Measurements from ENCODE around the gene MMD. TPM values are rescaled to one million over a fixed set of nuclear protein-coding genes. Genes with fewer than 3 reads are reported as not detected.

MMD gene
- total RNA-seq, 2 donors from 2014 or later, result 21.4 to 114 TPM

DNA sequence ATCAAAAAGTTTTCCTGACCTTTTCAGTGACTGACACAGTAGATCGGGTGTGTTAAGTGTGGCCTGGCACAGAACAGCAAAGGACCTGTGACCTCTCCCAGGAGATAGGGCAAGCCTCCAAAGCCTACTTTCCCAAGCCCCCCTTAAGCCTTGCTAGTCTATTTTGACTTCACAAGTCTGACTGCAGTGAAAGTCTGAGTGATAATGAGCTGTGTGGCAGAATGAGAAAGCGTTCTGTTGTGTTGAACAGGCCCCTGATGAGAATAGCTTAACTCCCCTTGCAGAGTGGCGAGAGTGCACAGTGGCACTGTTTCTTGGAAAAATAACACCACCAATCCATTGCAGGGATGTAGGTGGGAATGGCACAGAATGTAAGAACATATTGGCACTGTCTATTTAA is 32.8 kb downstream of the MMD start:
- Mint-ChIP-seq H3K4me3 (no peak overlapping the region), H3K27ac (no peak overlapping the region), H3K27me3 (peaks cover 17% of the 10 kb centered on the region), H3K4me1 (peaks cover 5% of the 10 kb centered on the region), H3K36me3 (ENCODE audit: low read depth) (peaks cover 4% of the 10 kb centered on the region)
- no peaks in the 10 kb centered on the region for H3K9me3 ChIP-seq (ENCODE audit: control insufficient read depth, low read length, poor library complexity, severe bottlenecking)
- no peak for ATAC-seq
- DNase-seq, result no peak

DNA sequence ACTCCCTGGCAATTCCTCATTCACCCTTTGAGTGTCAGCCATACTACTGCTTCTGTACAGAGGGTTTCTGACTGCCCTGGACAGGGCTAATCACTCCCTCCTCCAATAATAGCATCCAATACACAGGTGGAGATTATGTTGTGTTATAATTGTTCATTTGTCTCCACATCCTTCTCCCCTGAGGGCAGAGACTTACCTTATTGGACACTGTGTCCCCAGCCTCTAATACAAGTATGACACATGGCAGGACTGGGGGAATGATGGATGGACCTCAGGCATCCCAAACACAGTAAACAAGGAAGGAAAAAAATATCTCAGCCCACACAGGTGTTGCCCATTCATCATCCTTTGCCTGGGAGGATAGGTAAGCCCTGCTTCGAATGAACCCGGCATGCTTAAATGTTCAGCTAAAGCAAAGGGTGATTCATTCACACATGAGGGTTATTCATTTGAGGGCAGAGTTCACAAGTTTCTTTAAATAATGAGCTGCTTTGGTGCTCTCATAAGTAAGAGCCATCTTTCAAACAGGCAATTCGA is 34.8 kb downstream of the MMD start:
- DNase-seq (no peak), ATAC-seq (no peak)
- peaks cover 4% of the 10 kb centered on the region for H3K36me3 Mint-ChIP-seq (ENCODE audit: low read depth)
- no peak overlapping the region for H3K27ac Mint-ChIP-seq
- no peak overlapping the region for H3K4me3 Mint-ChIP-seq
- H3K9me3 ChIP-seq (ENCODE audit: control insufficient read depth, low read length, poor library complexity, severe bottlenecking), result no peaks in the 10 kb centered on the region
- H3K27me3 Mint-ChIP-seq, result peaks cover 31% of the 10 kb centered on the region
- H3K4me1 Mint-ChIP-seq, result peaks cover 5% of the 10 kb centered on the region

DNA sequence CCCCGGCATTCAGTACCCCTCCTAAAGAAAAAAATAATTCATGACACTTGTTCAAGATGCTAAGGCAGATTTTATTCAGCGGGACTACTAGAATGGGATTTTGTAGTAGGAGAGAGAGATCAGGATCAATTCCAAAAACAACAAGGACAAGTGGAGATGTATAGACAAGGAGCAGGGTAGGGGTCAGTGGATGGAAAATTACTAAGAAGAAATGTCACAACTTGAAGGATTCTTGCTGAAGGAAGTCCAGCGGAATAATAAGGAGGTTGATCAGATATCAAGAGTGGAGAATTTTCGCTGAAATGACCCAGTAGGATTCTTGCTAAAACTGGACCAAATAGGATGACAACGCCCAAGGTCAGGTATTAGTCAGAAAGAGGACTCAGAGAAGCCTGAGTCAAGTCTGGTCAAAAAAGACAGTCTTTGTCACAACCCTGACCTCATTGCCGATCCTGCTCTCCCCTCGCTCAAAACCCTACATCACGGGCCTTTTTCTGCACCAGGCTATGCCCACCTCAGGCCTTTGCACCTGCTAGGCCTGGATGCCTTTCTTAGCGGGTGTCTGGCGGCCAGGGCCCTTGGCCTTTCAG is 36.9 kb downstream of the MMD start:
- ATAC-seq, result no peak
- H3K36me3 Mint-ChIP-seq (ENCODE audit: low read depth), result no peaks in the 10 kb centered on the region
- H3K27me3 Mint-ChIP-seq, result peaks cover 31% of the 10 kb centered on the region
- H3K9me3 ChIP-seq (ENCODE audit: control insufficient read depth, low read length, poor library complexity, severe bottlenecking), result no peaks in the 10 kb centered on the region
- no peak for DNase-seq
- H3K4me3 Mint-ChIP-seq, result no peak overlapping the region
- H3K27ac Mint-ChIP-seq, result no peak overlapping the region
- H3K4me1 Mint-ChIP-seq, result no peaks in the 10 kb centered on the region

DNA sequence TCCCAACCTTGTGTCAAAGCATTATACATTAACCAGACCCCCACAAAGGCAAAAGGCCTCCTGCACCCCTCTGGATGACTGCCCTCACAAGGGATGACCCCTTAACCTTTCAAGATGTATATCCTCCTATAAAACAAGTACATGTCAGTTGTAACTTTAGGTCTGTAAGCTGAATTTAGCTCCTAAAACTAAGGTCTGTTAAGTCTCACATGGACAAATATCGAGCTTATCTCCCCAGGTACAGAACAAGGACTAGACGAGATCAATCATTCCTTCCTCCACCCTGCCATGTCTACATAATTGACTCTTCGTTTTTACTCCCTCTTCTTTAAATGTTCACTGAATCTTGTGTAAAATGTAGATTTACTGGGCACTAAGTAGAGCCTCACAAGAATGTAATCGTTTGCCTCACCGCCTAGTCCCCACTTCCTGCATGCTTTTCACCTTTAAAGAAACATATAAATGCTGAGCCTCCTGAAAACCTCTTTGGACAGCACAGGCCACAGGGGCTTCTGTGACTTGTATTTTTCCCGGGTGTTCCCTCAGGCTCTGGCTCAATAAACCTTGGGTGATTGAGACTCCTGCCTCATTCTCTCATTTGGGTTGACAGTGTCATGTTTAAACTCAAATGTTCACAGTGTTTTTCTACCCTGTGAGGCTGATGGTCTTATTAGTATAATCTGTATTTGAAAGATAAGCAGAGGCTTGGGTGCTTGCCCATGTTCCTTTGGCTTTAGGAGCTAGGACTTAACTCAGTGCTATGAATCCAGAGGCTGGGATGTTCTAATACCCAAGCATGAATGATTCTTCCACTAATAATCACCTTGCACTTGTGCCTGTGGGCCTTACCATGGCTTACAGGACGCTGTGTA is 37.6 kb downstream of the MMD start:
- Mint-ChIP-seq H3K36me3 (ENCODE audit: low read depth) (no peaks in the 10 kb centered on the region), H3K27me3 (peaks cover 31% of the 10 kb centered on the region), H3K4me3 (no peak overlapping the region), H3K27ac (no peak overlapping the region), H3K4me1 (no peaks in the 10 kb centered on the region)
- ATAC-seq (no peak), DNase-seq (no peak)
- H3K9me3 ChIP-seq (ENCODE audit: control insufficient read depth, low read length, poor library complexity, severe bottlenecking), result no peaks in the 10 kb centered on the region

DNA sequence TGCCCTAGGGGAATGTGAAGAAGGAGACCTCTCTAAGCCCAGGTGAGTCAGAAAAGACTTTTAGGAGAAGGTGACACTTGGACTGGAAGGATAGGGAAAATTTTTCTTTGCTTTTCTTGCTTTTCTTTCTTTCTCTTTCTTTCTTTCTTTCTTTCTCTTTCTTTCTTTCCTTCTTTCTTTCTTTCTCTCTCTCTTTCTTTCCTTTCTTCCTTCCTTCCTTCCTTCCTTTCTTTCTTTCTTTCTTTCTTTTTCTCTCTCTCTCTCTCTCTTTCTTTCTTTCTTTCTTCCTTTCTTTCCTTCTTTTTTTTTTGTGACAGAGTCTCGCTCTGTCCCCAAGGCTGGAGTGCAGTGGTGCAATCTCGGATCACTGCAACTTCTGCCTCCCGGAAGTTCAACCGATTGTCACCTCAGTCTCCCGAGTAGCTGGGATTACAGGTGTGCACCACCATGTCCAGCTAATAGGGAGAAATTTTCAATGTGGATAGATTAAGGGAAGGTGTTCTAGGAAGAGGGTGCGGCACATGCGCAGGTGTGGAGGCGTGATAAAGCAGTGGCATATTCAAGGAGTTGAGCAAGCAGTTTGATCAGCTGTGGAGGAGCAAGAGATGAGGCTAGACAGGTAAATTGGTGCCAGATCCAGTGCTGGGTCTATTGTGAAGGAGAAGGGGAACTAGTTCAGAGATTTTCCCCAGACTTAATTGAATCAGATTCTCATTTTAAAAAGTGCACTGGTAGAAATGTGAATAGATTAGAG is 40.4 kb downstream of the MMD start:
- Mint-ChIP-seq H3K27ac (no peak overlapping the region), H3K4me1 (no peaks in the 10 kb centered on the region), H3K4me3 (no peak overlapping the region), H3K27me3 (peaks cover 31% of the 10 kb centered on the region), H3K36me3 (ENCODE audit: low read depth) (no peaks in the 10 kb centered on the region)
- H3K9me3 ChIP-seq (ENCODE audit: control insufficient read depth, low read length, poor library complexity, severe bottlenecking), result no peaks in the 10 kb centered on the region
- no peak for ATAC-seq
- DNase-seq, result no peak

DNA sequence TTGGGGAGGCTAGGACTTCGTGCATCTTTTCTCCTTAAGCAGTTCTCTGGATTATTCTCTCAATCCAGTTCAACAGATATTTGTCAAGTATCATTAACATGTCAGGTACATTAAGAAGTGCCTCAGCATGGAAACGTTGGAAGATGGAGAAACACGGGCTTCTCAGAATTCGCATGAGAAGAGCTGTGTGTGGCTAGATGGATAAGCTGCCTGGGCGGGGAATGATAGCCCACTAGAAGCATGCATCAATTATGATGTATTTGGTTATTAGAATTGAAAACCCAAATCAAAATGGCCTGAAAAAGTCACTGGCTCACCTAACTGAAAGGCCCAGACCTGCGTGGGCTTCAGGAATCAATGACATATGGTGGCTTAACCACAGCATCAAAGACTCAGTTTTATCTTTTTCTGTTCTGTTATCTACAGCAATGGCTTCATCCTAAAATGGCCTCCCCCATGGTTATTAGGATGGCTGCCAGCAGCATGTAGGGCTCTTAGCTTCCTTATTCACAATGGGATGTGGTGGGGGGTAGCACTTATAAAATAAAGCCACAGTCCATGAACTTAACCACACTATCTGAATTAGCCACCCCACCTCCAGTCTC is 43.9 kb downstream of the MMD start:
- no peak overlapping the region for H3K27ac Mint-ChIP-seq
- DNase-seq, result no peak
- H3K4me1 Mint-ChIP-seq, result no peaks in the 10 kb centered on the region
- no peak overlapping the region for H3K4me3 Mint-ChIP-seq
- no peaks in the 10 kb centered on the region for H3K9me3 ChIP-seq (ENCODE audit: control insufficient read depth, low read length, poor library complexity, severe bottlenecking)
- no peak for ATAC-seq
- peaks cover 13% of the 10 kb centered on the region for H3K27me3 Mint-ChIP-seq
- H3K36me3 Mint-ChIP-seq (ENCODE audit: low read depth), result no peaks in the 10 kb centered on the region

DNA sequence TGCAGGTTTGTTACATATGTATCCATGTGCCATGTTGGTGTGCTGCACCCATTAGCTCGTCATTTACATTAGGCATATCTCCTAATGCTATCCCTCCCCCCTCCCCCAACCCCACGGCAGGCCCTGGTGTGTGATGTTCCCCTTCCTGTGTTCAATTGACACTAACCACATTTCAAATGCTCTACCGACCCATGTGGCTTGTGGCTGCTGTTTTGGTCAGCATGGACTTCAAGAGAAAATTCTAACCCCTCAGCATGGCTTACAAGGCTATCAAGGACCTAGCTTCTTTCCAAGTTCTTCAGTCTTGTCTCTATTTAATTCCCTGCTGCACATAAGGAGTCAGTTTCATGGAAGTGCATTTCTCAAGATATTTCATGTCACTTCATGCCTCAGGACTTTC is 52.9 kb downstream of the MMD start:
- H3K9me3 ChIP-seq (ENCODE audit: control insufficient read depth, low read length, poor library complexity, severe bottlenecking), result no peaks in the 10 kb centered on the region
- no peak overlapping the region for H3K4me3 Mint-ChIP-seq
- DNase-seq (no peak), ATAC-seq (no peak)
- no peak overlapping the region for H3K27ac Mint-ChIP-seq
- H3K27me3 Mint-ChIP-seq, result peaks cover 16% of the 10 kb centered on the region
- H3K36me3 Mint-ChIP-seq (ENCODE audit: low read depth), result no peaks in the 10 kb centered on the region
- peaks cover 3% of the 10 kb centered on the region for H3K4me1 Mint-ChIP-seq

DNA sequence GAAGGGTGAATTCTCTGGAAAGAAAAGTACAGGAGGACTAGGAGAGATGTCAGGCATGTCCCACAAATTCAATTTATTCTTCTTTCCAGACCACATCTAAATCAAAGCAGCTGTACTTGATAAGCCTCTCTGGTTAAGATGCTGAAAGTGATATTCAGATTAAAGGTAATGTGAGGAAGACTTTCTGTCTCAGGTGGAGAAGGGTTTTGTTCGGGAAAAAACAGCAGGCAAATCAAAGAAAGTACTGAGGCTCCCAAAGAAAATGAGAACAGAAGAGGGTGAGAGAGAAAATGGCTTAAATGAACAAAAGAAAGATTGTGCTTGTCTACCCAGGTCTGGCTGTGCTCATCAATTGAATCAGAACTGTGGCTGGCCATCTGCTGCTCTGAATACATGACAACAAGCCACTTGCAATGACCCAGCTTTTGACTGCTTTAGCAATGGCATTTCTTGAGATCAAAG is 55.6 kb downstream of the MMD start:
- Mint-ChIP-seq H3K36me3 (ENCODE audit: low read depth) (no peaks in the 10 kb centered on the region), H3K4me1 (peaks cover 3% of the 10 kb centered on the region), H3K27me3 (peaks cover 15% of the 10 kb centered on the region), H3K4me3 (no peak overlapping the region), H3K27ac (no peak overlapping the region)
- no peak for DNase-seq
- peaks cover 4% of the 10 kb centered on the region for H3K9me3 ChIP-seq (ENCODE audit: control insufficient read depth, low read length, poor library complexity, severe bottlenecking)
- no peak for ATAC-seq

DNA sequence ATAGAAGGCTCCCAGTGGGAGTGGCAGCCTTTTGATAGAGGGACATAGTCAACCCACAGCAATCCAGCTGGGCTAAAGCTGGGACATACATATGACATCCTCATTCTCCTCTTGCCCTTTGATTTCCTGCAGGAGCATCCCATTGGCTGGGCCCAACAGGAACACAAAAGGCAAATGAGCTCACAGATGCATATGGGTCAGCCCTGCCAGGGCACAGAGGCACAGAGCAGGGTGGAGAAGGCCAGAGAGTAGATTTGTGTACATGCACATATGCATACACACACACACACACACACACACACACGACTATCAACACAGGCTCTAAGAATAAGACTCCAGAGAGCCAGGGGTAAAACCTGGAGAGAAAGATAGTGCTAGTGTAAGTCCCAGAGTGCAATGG is 58.6 kb downstream of the MMD start:
- DNase-seq, result no peak
- peaks cover under 1% of the 10 kb centered on the region for H3K27me3 Mint-ChIP-seq
- no peak overlapping the region for H3K4me3 Mint-ChIP-seq
- H3K27ac Mint-ChIP-seq, result no peak overlapping the region
- no peak for ATAC-seq
- H3K9me3 ChIP-seq (ENCODE audit: control insufficient read depth, low read length, poor library complexity, severe bottlenecking), result peaks cover 9% of the 10 kb centered on the region
- no peaks in the 10 kb centered on the region for H3K36me3 Mint-ChIP-seq (ENCODE audit: low read depth)
- H3K4me1 Mint-ChIP-seq, result no peaks in the 10 kb centered on the region

DNA sequence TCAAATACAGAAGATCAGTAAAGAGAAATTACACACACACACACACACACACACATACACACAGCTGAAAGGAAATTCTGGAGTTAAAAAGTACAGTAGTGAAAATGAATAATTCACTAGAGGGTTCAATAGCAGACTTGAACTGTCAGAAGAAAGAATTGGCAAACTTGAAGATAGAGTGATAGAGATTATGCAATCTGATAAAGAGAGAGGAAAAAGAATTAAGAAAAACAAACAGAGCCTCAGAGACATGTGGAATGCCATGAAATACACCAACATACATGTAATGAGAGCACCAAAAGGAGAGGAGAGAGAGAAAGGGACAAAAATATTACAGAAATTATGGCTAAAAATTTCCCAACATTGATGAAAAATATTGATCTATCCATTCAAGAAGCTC is 60.7 kb downstream of the MMD start:
- ATAC-seq (no peak), DNase-seq (no peak)
- H3K4me1 Mint-ChIP-seq, result peaks cover 4% of the 10 kb centered on the region
- peaks cover 8% of the 10 kb centered on the region for H3K27me3 Mint-ChIP-seq
- peaks cover 9% of the 10 kb centered on the region for H3K9me3 ChIP-seq (ENCODE audit: control insufficient read depth, low read length, poor library complexity, severe bottlenecking)
- no peak overlapping the region for H3K27ac Mint-ChIP-seq
- no peaks in the 10 kb centered on the region for H3K36me3 Mint-ChIP-seq (ENCODE audit: low read depth)
- H3K4me3 Mint-ChIP-seq, result no peak overlapping the region

DNA sequence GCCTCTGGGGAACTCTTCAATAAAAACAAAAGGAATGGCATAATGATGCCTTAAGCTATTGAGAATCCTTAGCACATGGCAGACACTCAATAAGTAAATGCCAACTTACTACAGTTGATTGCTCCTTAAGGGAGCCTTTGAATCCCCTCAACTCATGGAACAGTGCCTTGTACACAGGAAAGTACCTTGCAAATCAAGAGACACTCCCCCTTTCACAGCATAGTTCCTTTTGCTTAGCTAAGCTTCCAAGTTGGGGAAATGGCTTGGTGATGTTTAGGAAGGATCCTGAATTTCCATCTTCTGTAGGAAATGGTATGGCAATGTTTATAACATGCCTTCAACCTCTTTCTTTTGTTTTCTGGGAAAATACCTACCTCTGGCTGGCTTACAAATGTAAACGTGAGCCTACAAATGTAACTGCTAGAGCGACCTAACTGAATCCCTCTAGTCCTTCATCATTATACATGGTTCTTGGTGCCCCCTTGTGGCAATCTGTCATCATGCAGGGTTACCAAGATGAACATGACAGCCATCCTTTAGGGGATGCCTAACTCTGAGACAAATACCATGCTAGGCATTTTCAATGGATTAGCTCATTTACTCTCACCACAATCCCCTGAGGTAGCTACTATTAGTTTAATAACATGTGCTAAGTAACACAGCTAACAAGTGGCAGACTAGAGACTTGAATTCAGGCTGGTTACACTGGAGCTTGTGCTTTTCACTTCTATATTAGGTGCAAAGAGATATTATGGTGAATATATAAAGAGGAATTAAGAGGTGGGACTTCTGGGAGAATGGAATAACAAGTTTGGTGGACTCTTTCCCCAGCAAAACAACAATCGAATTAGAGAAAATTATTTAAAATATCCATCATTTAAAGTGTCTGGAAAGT is 65.0 kb downstream of the MMD start:
- H3K27me3 Mint-ChIP-seq, result peaks cover 8% of the 10 kb centered on the region
- no peak overlapping the region for H3K4me3 Mint-ChIP-seq
- no peaks in the 10 kb centered on the region for H3K36me3 Mint-ChIP-seq (ENCODE audit: low read depth)
- H3K4me1 Mint-ChIP-seq, result peaks cover 4% of the 10 kb centered on the region
- DNase-seq (peak; percentile 28 to 59 (median 38)), ATAC-seq (peak; percentile 97)
- no peak overlapping the region for H3K27ac Mint-ChIP-seq
- H3K9me3 ChIP-seq (ENCODE audit: control insufficient read depth, low read length, poor library complexity, severe bottlenecking), result peaks cover 9% of the 10 kb centered on the region

DNA sequence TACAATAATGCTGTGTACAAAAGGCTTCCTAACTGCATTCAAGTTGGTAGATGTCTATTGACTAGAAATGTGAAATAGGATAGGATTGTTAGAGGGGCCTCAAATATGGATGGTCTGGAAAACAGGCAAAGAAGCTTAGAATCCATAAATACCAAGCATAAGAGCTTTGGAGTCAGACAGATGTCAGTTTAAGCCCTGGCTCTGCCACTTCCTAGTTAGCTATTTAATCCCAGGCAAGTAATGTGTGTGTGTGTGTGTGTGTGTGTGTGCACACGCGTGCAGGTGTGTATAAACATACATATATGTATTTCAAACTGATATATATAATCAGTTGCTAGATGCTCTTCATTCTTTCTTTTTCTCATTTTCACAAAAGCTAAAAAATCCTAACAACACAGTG is 66.7 kb downstream of the MMD start:
- Mint-ChIP-seq H3K36me3 (ENCODE audit: low read depth) (no peaks in the 10 kb centered on the region), H3K4me3 (no peak overlapping the region), H3K27ac (no peak overlapping the region), H3K27me3 (peaks cover 8% of the 10 kb centered on the region), H3K4me1 (peaks cover 4% of the 10 kb centered on the region)
- DNase-seq (no peak), ATAC-seq (no peak)
- no peaks in the 10 kb centered on the region for H3K9me3 ChIP-seq (ENCODE audit: control insufficient read depth, low read length, poor library complexity, severe bottlenecking)

Data from T-helper 17 cell (primary cell).